Spleen (tissue), 7 donors: Measurements from ENCODE around the gene PREB.

ENCODE experiments used
- CTCF ChIP-seq, 11 experiments: fragments of 200-600 bp in 7 of 11; fragments of 450-650 bp in 4 of 11; sonication (generic) in 4 of 11; IDR thresholded peaks in 8 of 11; conservative IDR thresholded peaks in 3 of 11; 1 replicate in 7 of 11; 2 replicates in 4 of 11; pipeline versions ENCODE4 v1.4.0 to v1.8.0; 2016 to 2021; ENCODE audit warnings: antibody characterized with exemption in 11 of 11, inconsistent platforms in 4 of 11, mild to moderate bottlenecking in 1 of 11
- POLR2A ChIP-seq, 3 donors: fragments of 450-650 bp; IDR thresholded peaks; one replicate each; pipeline ENCODE4 v1.5.1; 2017; ENCODE audit warnings: antibody characterized with exemption in 3 of 3, mild to moderate bottlenecking in 1 of 3
- donor health status: DM: no; HTN: no; CAD: no; lungs with moderate emphysema.
- donor health status: DM: no; HTN: no; CAD: no.
- donor health status: DM: no; HTN: no; CAD: no.

DNA sequence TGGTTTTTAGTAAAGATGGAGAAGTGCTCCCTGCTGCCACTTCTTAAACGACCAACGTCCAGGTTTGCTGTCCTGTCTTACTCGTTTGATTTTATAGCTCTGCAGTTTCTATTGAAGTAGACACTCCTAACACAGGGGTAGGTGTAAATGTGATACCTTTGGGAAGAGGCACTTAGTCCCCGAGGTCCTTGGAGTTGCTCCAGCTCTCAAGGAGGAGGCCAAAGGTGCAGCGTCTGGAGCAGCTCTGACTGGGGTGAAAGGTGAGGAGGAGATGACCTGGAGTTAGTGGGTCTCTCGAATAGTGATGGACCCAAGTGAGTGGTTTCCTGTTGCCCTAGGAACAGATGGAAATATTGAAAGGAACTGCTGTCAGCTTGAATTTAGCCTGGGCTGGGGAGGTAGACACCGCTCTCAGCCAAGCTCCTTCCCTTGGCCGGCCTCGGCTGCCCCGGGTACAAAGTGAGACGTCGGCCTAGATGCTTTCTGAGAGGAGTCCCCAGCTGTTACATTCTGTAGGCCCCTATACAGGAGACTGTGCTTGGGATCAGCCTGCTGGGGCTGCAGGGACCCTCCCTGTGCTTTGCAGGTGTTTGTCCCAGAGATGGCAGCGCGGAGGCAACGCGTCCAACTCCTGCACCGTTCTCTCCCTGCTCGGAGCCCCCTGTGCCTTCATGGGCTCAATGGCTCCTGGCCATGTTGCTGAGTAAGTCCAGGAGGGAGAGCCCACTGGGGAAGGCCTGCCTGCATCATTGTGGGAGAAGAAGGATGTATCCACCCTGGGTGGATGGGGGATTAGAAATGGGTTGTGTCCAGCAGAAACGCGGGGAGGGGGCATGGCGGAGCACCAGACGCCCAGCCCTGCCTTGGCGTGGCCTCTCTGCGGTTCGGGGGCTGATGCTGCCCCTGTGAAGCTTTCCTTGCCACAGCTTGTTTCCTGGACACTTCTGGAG is 42.4 kb downstream of the PREB start:
- TF ChIP-seq CTCF (IDR thresholded peaks at IDR 0.05 in 8 of 11, conservative IDR thresholded peaks at IDR 0.05 in 3 of 11): no peak
- no peak for TF ChIP-seq POLR2A (IDR thresholded peaks at IDR 0.05)
